Endothelial cell of umbilical vein (primary cell): ENCODE results near the gene CDK4. TPM values are rescaled to one million over a fixed set of nuclear protein-coding genes. Genes with fewer than 3 reads are reported as not detected.

ENCODE experiments used
- BruUV-seq: library from RNA; stranded (reverse); fragments of 400-500 nt; replicated peaks from 2 replicates; lab custom pipeline; 2021; lab: Mats Ljungman, UMichigan
- CTCF ChIA-PET: fragments of 300-600, 350-600 bp; sonication (Branson Sonifier 250); formaldehyde crosslinking; loops from one replicate; lab custom pipeline; 2021; ENCODE audit warnings: antibody characterized with exemption, inconsistent platforms; lab: Charles Lee
- POLR2A ChIA-PET: fragments of 300-600, 350-600 bp; sonication (Branson Sonifier 250); formaldehyde crosslinking; loops from one replicate; lab custom pipeline; 2021; ENCODE audit warnings: antibody characterized with exemption, inconsistent platforms; lab: Charles Lee
- DNase-seq: peaks from one replicate; pipeline ENCODE4 v3.0.0-alpha.2; 2011; ENCODE audit warnings: low read depth, low spot score
- FAIRE-seq: peaks from 2 replicates; lab custom pipeline; 2011; peaks lifted over from hg19 to GRCh38; lab: Jason Lieb, UNC
- H2AFZ ChIP-seq: 2 replicates; pipeline ENCODE4 v1.6.0; 2012; ENCODE audit warnings: low read depth, low read length, control low read depth, inconsistent platforms
- H3K27ac ChIP-seq: 2 replicates; pipeline ENCODE4 v1.5.1; 2011; ENCODE audit warnings: low read depth, mild to moderate bottlenecking, control low read depth, low read length, moderate library complexity; ENCODE audit not compliant: insufficient read depth
- H3K27me3 ChIP-seq, 2 experiments: 2 replicates each; pipeline versions ENCODE4 v1.6.0 to v1.6.1; 2011; ENCODE audit warnings: low read length in 2 of 2, mixed read lengths in 1 of 2; ENCODE audit not compliant: control insufficient read depth in 2 of 2, insufficient read depth in 2 of 2
- H3K36me3 ChIP-seq, 2 experiments: 2 replicates in 1 of 2; 3 replicates in 1 of 2; pipeline ENCODE4 v1.5.1; 2011; ENCODE audit warnings: low read length in 2 of 2, mild to moderate bottlenecking in 1 of 2, moderate library complexity in 1 of 2; ENCODE audit not compliant: control insufficient read depth in 2 of 2, insufficient read depth in 2 of 2; ENCODE audit errors: extremely low read depth in 1 of 2
- H3K4me1 ChIP-seq: 3 replicates; pipeline ENCODE4 v1.5.1; 2011; ENCODE audit warnings: mild to moderate bottlenecking, low read length; ENCODE audit not compliant: control insufficient read depth, insufficient read depth; ENCODE audit errors: extremely low read depth
- H3K4me2 ChIP-seq: 2 replicates; pipeline ENCODE4 v1.6.1; 2011; ENCODE audit warnings: low read length, control low read depth, mixed read lengths; ENCODE audit not compliant: insufficient read depth
- H3K4me3 ChIP-seq, 3 experiments: fragments of 200-600 bp in 1 of 3; sonication (generic), shearing (Covaris generic) in 1 of 3; replicated peaks in 1 of 3; 2 replicates each; pipeline ENCODE4 v1.5.1; 2011 to 2016; ENCODE audit warnings: control low read depth in 3 of 3, low read length in 3 of 3, mild to moderate bottlenecking in 2 of 3, inconsistent platforms in 1 of 3, low read depth in 1 of 3, moderate library complexity in 1 of 3; ENCODE audit not compliant: insufficient read depth in 1 of 3
- H3K79me2 ChIP-seq: 2 replicates; pipeline ENCODE4 v1.6.0; 2012; ENCODE audit warnings: low read length, inconsistent platforms; ENCODE audit not compliant: control insufficient read depth, insufficient read depth
- H3K9ac ChIP-seq: replicated peaks from 2 replicates; pipeline ENCODE3; 2011; ENCODE audit warnings: low read length, control low read depth; ENCODE audit not compliant: insufficient read depth; ENCODE audit errors: extremely low read depth
- H3K9me1 ChIP-seq: replicated peaks from 3 replicates; pipeline ENCODE4 v1.6.0; 2011; ENCODE audit warnings: mild to moderate bottlenecking, low read length; ENCODE audit not compliant: control insufficient read depth, insufficient read depth; ENCODE audit errors: extremely low read depth
- H3K9me3 ChIP-seq: replicated peaks from 2 replicates; pipeline ENCODE4 v1.5.1; 2012; ENCODE audit warnings: low read length, inconsistent platforms; ENCODE audit not compliant: control insufficient read depth, insufficient read depth
- H4K20me1 ChIP-seq: replicated peaks from 2 replicates; pipeline ENCODE3; 2011; ENCODE audit warnings: mild to moderate bottlenecking, low read length; ENCODE audit not compliant: control insufficient read depth, insufficient read depth; ENCODE audit errors: extremely low read depth
- EZH2 ChIP-seq: IDR thresholded peaks from 2 replicates; pipeline ENCODE4 v1.6.1; 2012; ENCODE audit warnings: borderline replicate concordance, low read depth, mild to moderate bottlenecking, moderate library complexity, low read length, inconsistent platforms; ENCODE audit not compliant: severe bottlenecking
- FOS ChIP-seq: IDR thresholded peaks from 2 replicates; pipeline ENCODE4 v1.6.1; 2011; ENCODE audit warnings: mild to moderate bottlenecking, low read length, moderate library complexity, borderline replicate concordance; ENCODE audit not compliant: insufficient read depth
- GATA2 ChIP-seq: IDR thresholded peaks from 2 replicates; pipeline ENCODE4 v1.7.0; 2011; ENCODE audit warnings: low read depth, mild to moderate bottlenecking, moderate library complexity, mixed read lengths, low read length; ENCODE audit not compliant: insufficient read length, insufficient read depth
- JUN ChIP-seq: IDR thresholded peaks from 2 replicates; pipeline ENCODE4 v1.6.1; 2011; ENCODE audit warnings: borderline replicate concordance, low read depth; ENCODE audit not compliant: insufficient read length, insufficient read depth
- MYC ChIP-seq: IDR thresholded peaks from one replicate; pipeline ENCODE4 v1.6.1; 2011; ENCODE audit warnings: mild to moderate bottlenecking, low read depth, low read length
- POLR2A ChIP-seq: IDR thresholded peaks from 2 replicates; pipeline ENCODE4 v1.6.1; 2012; ENCODE audit warnings: low read depth, mild to moderate bottlenecking, control low read depth, low read length
- POLR2AphosphoS5 ChIP-seq: IDR thresholded peaks from 2 replicates; pipeline ENCODE4 v1.6.1; 2012; ENCODE audit warnings: low read depth, mild to moderate bottlenecking, control low read depth, low read length, moderate library complexity; ENCODE audit not compliant: insufficient read depth
- dilution Hi-C: fragments of 300-500 bp; cut with MboI; formaldehyde crosslinking; loops from one replicate; pipeline ENCODE4 v1.15.0; 2019; ENCODE audit warnings: low sequenced_read_pairs; ENCODE audit not compliant: extremely low pct_ligation_motif_present
- intact Hi-C: fragments of 100-400 bp; cut with micrococcal nuclease; formaldehyde crosslinking; loops from one replicate; pipeline ENCODE4 v1.10.0; 2022
- polyA plus RNA-seq, 4 experiments: library from polyadenylated mRNA; depleted of rRNA in 3 of 4; stranded (reverse) in 3 of 4; unstranded in 1 of 4; fragments of >200 nt; gene quantifications; 2 replicates each; pipeline versions ENCODE4 v1.2.1 to v1.2.3, GENCODE V29; 2011 to 2012; ENCODE audit warnings: missing spikeins in 1 of 4
- total RNA-seq: library from RNA; stranded (reverse); gene quantifications from 2 replicates; pipeline ENCODE4 v1.2.3, GENCODE V29; 2021
- TF ChIP-seq, protein P1 (sequence below): IDR thresholded peaks from 2 replicates; pipeline ENCODE4 v1.6.1; 2011; ENCODE audit not compliant: insufficient read depth, insufficient read length
- TF ChIP-seq, protein P2 (sequence below), 2 donors: IDR thresholded peaks; 1 replicate in 1 of 2; 2 replicates in 1 of 2; pipeline ENCODE4 v1.5.1; 2011; ENCODE audit warnings: low read length in 2 of 2, mild to moderate bottlenecking in 2 of 2, moderate library complexity in 2 of 2, control low read depth in 1 of 2, inconsistent platforms in 1 of 2, low read depth in 1 of 2; ENCODE audit not compliant: insufficient read depth in 1 of 2; ENCODE audit errors: extremely low read depth in 1 of 2

The CDK4 gene
- total and polyA plus RNA-seq, 2 donors (not counting 3 experiments of a cell fraction or from before 2014, with no cell fraction given) = 171 to 332 TPM

DNA sequence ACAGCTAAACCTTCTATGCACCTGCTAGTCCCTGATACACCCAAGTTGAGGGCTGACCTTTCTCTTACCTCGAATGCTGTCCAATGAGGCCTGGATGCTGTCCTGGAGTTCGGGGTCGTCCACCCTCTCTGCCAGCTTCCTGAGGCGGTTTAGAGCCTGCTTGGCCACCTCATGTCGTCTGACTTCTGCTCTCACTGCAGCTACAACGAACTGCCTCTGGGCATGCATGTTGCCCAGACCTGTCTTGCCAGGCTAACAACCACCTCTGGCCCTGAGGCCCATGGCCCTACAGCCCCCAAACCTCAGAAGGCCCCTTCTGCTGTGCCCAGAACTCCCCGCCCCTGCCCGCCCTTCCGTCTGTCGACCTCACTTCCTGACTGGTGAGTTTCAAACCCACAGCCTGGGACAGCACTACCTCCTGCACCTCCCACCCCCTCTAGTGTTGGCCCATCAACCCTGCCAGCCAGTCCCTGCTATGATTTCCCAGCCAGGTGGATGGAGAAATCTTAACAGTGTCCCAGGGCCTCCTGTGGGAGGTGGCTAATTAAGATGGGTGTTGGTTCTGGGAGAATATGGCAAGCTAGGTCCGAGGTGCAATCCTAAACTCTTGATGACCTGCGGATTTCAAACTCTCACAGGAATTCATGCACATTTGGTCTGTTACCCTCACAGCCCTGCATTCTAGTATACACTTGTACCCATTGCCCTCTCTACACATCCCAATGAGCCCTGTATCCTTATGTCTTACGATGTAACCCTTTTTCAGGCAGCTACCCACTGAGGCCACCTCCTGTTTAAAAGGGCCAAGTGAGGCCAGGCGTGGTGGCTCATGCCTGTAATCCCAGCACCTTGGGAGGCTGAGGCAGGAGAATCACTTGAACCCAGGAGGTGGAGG is 10.0 kb downstream of the CDK4 start:
- ChIA-PET POLR2A (no interaction called here), CTCF (interaction anchor here (0.9 to 1.1 kb wide), 2 partner anchors 15 kb away, joined by 3 to 9 read pairs; no protein-coding TSS in a partner anchor)
- FAIRE-seq (no peak), DNase-seq (no peak)
- H4K20me1 ChIP-seq = no peaks in the 10 kb centered on the region
- H3K9me1 ChIP-seq = no peaks in the 10 kb centered on the region
- no peaks in the 10 kb centered on the region for H3K36me3 ChIP-seq
- H3K4me3 ChIP-seq = no peak overlapping the region
- intact Hi-C loops (no loop called here), dilution Hi-C loops (no loop called here)
- no peak overlapping the region for H3K4me2 ChIP-seq
- no peaks in the 10 kb centered on the region for H3K79me2 ChIP-seq
- TF ChIP-seq FOS = no peak
- peaks cover 32 to 38% of the 10 kb centered on the region in 2 experiments for H3K27me3 ChIP-seq
- no peak overlapping the region for H3K27ac ChIP-seq
- peaks cover 10% of the 10 kb centered on the region for H3K4me1 ChIP-seq
- H3K9me3 ChIP-seq = no peaks in the 10 kb centered on the region
- H3K9ac ChIP-seq = no peak overlapping the region
- H2AFZ ChIP-seq = no peak overlapping the region
- no TSS peak for BruUV-seq

DNA sequence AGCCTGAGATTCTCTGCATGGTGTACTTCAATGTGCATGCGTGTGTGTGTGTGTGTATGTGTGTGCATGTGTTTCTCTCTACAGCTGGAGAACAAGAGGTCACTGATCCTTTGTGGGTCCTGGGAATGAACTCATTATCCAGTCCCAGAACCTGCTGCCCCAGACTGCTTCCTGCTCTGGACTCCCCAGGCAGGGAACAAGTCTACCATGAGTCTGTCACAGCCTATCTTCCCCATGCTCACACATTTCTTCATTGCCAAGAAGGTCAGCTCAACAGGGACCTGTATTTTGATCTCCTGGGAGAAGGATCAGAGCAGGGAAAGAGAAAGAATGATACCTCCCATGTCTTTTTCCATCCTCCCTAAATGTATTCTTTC is 10.7 kb downstream of the CDK4 start:
- no peak overlapping the region for H3K4me2 ChIP-seq
- H3K27me3 ChIP-seq = peaks cover 39 to 45% of the 10 kb centered on the region in 2 experiments
- H3K4me3 ChIP-seq = no peak overlapping the region
- no peak overlapping the region for H2AFZ ChIP-seq
- dilution Hi-C loops = no loop called here
- intact Hi-C loops = no loop called here
- H3K79me2 ChIP-seq = no peaks in the 10 kb centered on the region
- no peaks in the 10 kb centered on the region for H3K36me3 ChIP-seq
- CTCF ChIA-PET = interaction anchor here (0.9 to 1.1 kb wide), 2 partner anchors 15 kb away, joined by 3 to 9 read pairs; no protein-coding TSS in a partner anchor
- TF ChIP-seq GATA2 (no peak), MYC (no peak), FOS (no peak), POLR2A (no peak), POLR2AphosphoS5 (no peak), EZH2 (no peak), JUN (no peak)
- TF ChIP-seq, protein P1, sequence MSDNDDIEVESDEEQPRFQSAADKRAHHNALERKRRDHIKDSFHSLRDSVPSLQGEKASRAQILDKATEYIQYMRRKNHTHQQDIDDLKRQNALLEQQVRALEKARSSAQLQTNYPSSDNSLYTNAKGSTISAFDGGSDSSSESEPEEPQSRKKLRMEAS = no peak
- TF ChIP-seq, protein P2, sequence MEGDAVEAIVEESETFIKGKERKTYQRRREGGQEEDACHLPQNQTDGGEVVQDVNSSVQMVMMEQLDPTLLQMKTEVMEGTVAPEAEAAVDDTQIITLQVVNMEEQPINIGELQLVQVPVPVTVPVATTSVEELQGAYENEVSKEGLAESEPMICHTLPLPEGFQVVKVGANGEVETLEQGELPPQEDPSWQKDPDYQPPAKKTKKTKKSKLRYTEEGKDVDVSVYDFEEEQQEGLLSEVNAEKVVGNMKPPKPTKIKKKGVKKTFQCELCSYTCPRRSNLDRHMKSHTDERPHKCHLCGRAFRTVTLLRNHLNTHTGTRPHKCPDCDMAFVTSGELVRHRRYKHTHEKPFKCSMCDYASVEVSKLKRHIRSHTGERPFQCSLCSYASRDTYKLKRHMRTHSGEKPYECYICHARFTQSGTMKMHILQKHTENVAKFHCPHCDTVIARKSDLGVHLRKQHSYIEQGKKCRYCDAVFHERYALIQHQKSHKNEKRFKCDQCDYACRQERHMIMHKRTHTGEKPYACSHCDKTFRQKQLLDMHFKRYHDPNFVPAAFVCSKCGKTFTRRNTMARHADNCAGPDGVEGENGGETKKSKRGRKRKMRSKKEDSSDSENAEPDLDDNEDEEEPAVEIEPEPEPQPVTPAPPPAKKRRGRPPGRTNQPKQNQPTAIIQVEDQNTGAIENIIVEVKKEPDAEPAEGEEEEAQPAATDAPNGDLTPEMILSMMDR (IDR thresholded peaks at IDR 0.05; ENCODE audit: extremely low read depth in 1 of 2, insufficient read depth in 1 of 2, low read depth in 1 of 2, low read length in 2 of 2) = no peak
- POLR2A ChIA-PET = no interaction called here
- no peaks in the 10 kb centered on the region for H3K9me1 ChIP-seq
- no peaks in the 10 kb centered on the region for H3K9me3 ChIP-seq
- no peak overlapping the region for H3K9ac ChIP-seq
- H4K20me1 ChIP-seq = no peaks in the 10 kb centered on the region
- H3K27ac ChIP-seq = no peak overlapping the region
- H3K4me1 ChIP-seq = peaks cover 10% of the 10 kb centered on the region
- FAIRE-seq = no peak
- DNase-seq = no peak
- no TSS peak for BruUV-seq
